K562 (cell line): ENCODE data around the gene IL3RA. TPM values are rescaled to one million over a fixed set of nuclear protein-coding genes. Genes with fewer than 3 reads are reported as not detected.

ENCODE experiments used
- ATAC-seq: fragments of 200-7000 bp; cut with Tn5 transposase; 3 replicates; pipeline ENCODE4 v1.9.1; 2020; ENCODE audit warnings: moderate library complexity
- BruUV-seq: library from RNA; stranded (reverse); fragments of 400-500 nt; replicated peaks from 2 replicates; lab custom pipeline; 2021; lab: Mats Ljungman, UMichigan
- CTCF ChIA-PET: fragments of 300-600 bp; formaldehyde crosslinking; extraction: SDS; loops from one replicate; lab custom pipeline; 2021; ENCODE audit warnings: low intra/inter-chr PET ratio; lab: Yijun Ruan, JAX
- POLR2A ChIA-PET: fragments of 300-600, 350-650 bp; sonication (Branson Sonifier 250); formaldehyde crosslinking; extraction: SDS; loops from one replicate; lab custom pipeline; 2021; ENCODE audit warnings: antibody characterized with exemption, inconsistent platforms; lab: Yijun Ruan, JAX
- DNase-seq, 4 experiments: peaks; one replicate each; pipeline versions ENCODE4 v3.0.0 to v3.0.0-alpha.2; 2011 to 2018; ENCODE audit warnings: low spot score in 3 of 4, mixed read lengths in 3 of 4; ENCODE audit errors: extremely low read depth in 1 of 4
- FAIRE-seq: peaks from 2 replicates; lab custom pipeline; 2011; peaks lifted over from hg19 to GRCh38; lab: Jason Lieb, UNC
- H2AFZ ChIP-seq: 2 replicates; pipeline ENCODE4 v1.6.0; 2011; ENCODE audit warnings: low read depth, low read length, control low read depth, inconsistent platforms
- H3K27ac ChIP-seq: fragments of 200-600 bp; 3 replicates; pipeline ENCODE4 v1.8.0; 2011; ENCODE audit warnings: low read depth, mild to moderate bottlenecking, control low read depth, inconsistent platforms, low read length, moderate library complexity, mixed read lengths; ENCODE audit errors: extremely low read depth
- H3K27me3 ChIP-seq, 2 experiments: fragments of 300-600 bp in 1 of 2; 2 replicates in 1 of 2; 3 replicates in 1 of 2; pipeline versions ENCODE4 v1.6.0 to v1.8.0; 2011; ENCODE audit warnings: inconsistent platforms in 2 of 2, low read length in 2 of 2, mild to moderate bottlenecking in 1 of 2, mixed read lengths in 1 of 2, moderate library complexity in 1 of 2; ENCODE audit not compliant: control insufficient read depth in 2 of 2, insufficient read depth in 2 of 2
- H3K36me3 ChIP-seq: fragments of 300-600 bp; 3 replicates; pipeline ENCODE4 v1.8.0; 2011; ENCODE audit warnings: mild to moderate bottlenecking, low read length, inconsistent platforms; ENCODE audit not compliant: control insufficient read depth, insufficient read depth
- H3K4me1 ChIP-seq, 2 experiments: fragments of 200-600 bp in 1 of 2; replicated peaks in 1 of 2; 2 replicates in 1 of 2; 3 replicates in 1 of 2; pipeline versions ENCODE4 v1.5.1 to v1.8.0; 2011; ENCODE audit warnings: inconsistent platforms in 2 of 2, low read length in 2 of 2, mild to moderate bottlenecking in 1 of 2, mixed read lengths in 1 of 2, moderate library complexity in 1 of 2; ENCODE audit not compliant: control insufficient read depth in 2 of 2, insufficient read depth in 2 of 2
- H3K4me2 ChIP-seq: 2 replicates; pipeline ENCODE4 v1.6.1; 2011; ENCODE audit warnings: low read length, control low read depth, inconsistent platforms, mixed read lengths; ENCODE audit not compliant: insufficient read depth
- H3K4me3 ChIP-seq: fragments of 200-600 bp; sonication (generic), shearing (Covaris generic); 2 replicates; pipeline ENCODE4 v1.5.1; 2016; ENCODE audit warnings: control low read depth, inconsistent platforms
- H3K79me2 ChIP-seq: fragments of 200-600 bp; 3 replicates; pipeline ENCODE4 v1.8.0; 2011; ENCODE audit warnings: low read length, inconsistent platforms; ENCODE audit not compliant: control insufficient read depth, insufficient read depth
- H3K9ac ChIP-seq, 2 experiments: 2 replicates each; pipeline versions ENCODE4 v1.6.0 to v1.6.1; 2011; ENCODE audit warnings: low read depth in 2 of 2, low read length in 2 of 2, control low read depth in 1 of 2, inconsistent platforms in 1 of 2, mild to moderate bottlenecking in 1 of 2, mixed read lengths in 1 of 2; ENCODE audit not compliant: insufficient read depth in 1 of 2
- H3K9me1 ChIP-seq: one replicate; pipeline ENCODE4 v1.6.0; 2011; ENCODE audit warnings: inconsistent platforms, mild to moderate bottlenecking, low read length, moderate library complexity; ENCODE audit not compliant: control insufficient read depth, insufficient read depth
- H3K9me3 ChIP-seq: replicated peaks from 2 replicates; pipeline ENCODE4 v1.5.1; 2011; ENCODE audit warnings: low read depth, low read length, inconsistent platforms; ENCODE audit not compliant: control insufficient read depth, insufficient read depth
- H4K20me1 ChIP-seq: replicated peaks from 2 replicates; pipeline ENCODE4 v1.6.1; 2011; ENCODE audit warnings: low read length, inconsistent platforms, mixed read lengths; ENCODE audit not compliant: control insufficient read depth, insufficient read depth
- CTCFL ChIP-seq: IDR thresholded peaks from 2 replicates; pipeline ENCODE4 v1.6.1; 2011; ENCODE audit warnings: borderline replicate concordance, low read depth, mild to moderate bottlenecking, moderate library complexity, low read length; ENCODE audit not compliant: insufficient read depth, poor library complexity, severe bottlenecking
- ELK3 ChIP-seq: fragments of 450-650 bp; formaldehyde crosslinking; IDR thresholded peaks from 2 replicates; pipeline ENCODE4 v1.4.0; 2020; ENCODE audit warnings: mild to moderate bottlenecking
- FOSL1 ChIP-seq: fragments of 200-800 bp; sonication (Bioruptor generic); conservative IDR thresholded peaks from 2 replicates; pipeline ENCODE4 v1.6.1; 2016; ENCODE audit warnings: missing genetic modification characterization, missing compliant biosample characterization
- FOXJ2 ChIP-seq: fragments of 200-800 bp; sonication (Bioruptor generic); IDR thresholded peaks from 2 replicates; pipeline ENCODE4 v1.6.1; 2016; ENCODE audit warnings: missing genetic modification characterization, missing compliant biosample characterization
- GABPB1 ChIP-seq: sonication (generic); formaldehyde crosslinking; IDR thresholded peaks from 2 replicates; pipeline ENCODE4 v1.8.0; 2022; ENCODE audit warnings: mild to moderate bottlenecking, missing genetic modification reagents
- KLF6 ChIP-seq: fragments of 250-450 bp; sonication (Bioruptor Pico); IDR thresholded peaks from 2 replicates; pipeline ENCODE4 v1.4.0; 2020; ENCODE audit warnings: mild to moderate bottlenecking, moderate library complexity, borderline replicate concordance
- POLR2AphosphoS5 ChIP-seq: IDR thresholded peaks from 2 replicates; pipeline ENCODE4 v1.6.1; 2011; ENCODE audit warnings: mild to moderate bottlenecking, low read depth, low read length, moderate library complexity; ENCODE audit not compliant: control insufficient read depth, insufficient read depth
- RBBP5 ChIP-seq: fragments of 200-600 bp; sonication (generic); IDR thresholded peaks from 2 replicates; pipeline ENCODE4 v1.6.1; 2012; ENCODE audit warnings: borderline replicate concordance, mild to moderate bottlenecking, low read length, control low read depth, inconsistent platforms; ENCODE audit not compliant: insufficient read depth, poor library complexity, severe bottlenecking
- SIN3B ChIP-seq: fragments of 450-650 bp; IDR thresholded peaks from 2 replicates; pipeline ENCODE4 v1.6.1; 2017; ENCODE audit warnings: low read depth, mild to moderate bottlenecking, moderate library complexity
- WGBS: fragments of 100-300 bp; shearing (Covaris generic); methylation state at CpG from one replicate; pipeline ENCODE4 v1.1.6; 2016; ENCODE audit warnings: low coverage, mixed read lengths; ENCODE audit not compliant: insufficient coverage; ENCODE audit errors: missing lambda C conversion rate; 5-methylcytosine and 5-hydroxymethylcytosine counted together
- in situ Hi-C: fragments of 300-500 bp; cut with MboI; formaldehyde crosslinking; loops from 4 replicates; pipeline ENCODE4 v1.15.0; 2018; ENCODE audit warnings: inconsistent platforms, mixed read lengths
- intact Hi-C: fragments of 100-400 bp; cut with micrococcal nuclease; formaldehyde crosslinking; loops from 2 replicates; pipeline ENCODE4 v1.14.2; 2022
- polyA plus RNA-seq, 8 experiments: library from polyadenylated mRNA; depleted of rRNA in 4 of 8; stranded (reverse) in 5 of 8; unstranded in 3 of 8; fragments of >200 nt; fragmentation: Nextera tagmentation in 2 of 8; fragmentation: Illumina TruSeq in 1 of 8; extraction: Ambion mirVana in 2 of 8; extraction: Trizol in 1 of 8; gene quantifications; 2 replicates each; pipeline versions ENCODE4 v1.2.1 to v1.2.3, GENCODE V29; 2011 to 2014; ENCODE audit warnings: inconsistent platforms in 1 of 8, missing spikeins in 1 of 8
- total RNA-seq, 7 experiments: library from RNA; depleted of rRNA in 6 of 7; stranded (reverse); fragments of >200 nt in 6 of 7; fragmentation: Illumina TruSeq in 2 of 7; extraction: Trizol in 2 of 7; gene quantifications; 2 replicates each; pipeline versions ENCODE4 v1.2.1 to v1.2.3, GENCODE V29; 2011 to 2021; ENCODE audit warnings: low replicate concordance in 1 of 7
- TF ChIP-seq, protein P1 (sequence below): fragments of 250-450 bp; sonication (Bioruptor Pico); IDR thresholded peaks from 2 replicates; pipeline ENCODE4 v1.5.0; 2021; ENCODE audit warnings: mild to moderate bottlenecking, borderline replicate concordance
- TF ChIP-seq, protein P2 (sequence below): sonication (generic); formaldehyde crosslinking; IDR thresholded peaks from 2 replicates; pipeline ENCODE4 v1.4.0; 2020; ENCODE audit warnings: mild to moderate bottlenecking, missing genetic modification reagents

IL3RA gene
- total and polyA plus RNA-seq, 9 of the 15 experiments (the other 6 are each of a cell fraction or from before 2014, with no cell fraction given) = not detected

- POLR2A ChIA-PET = no interaction called here
- WGBS = 90% methylated on average over 7 of the region's 32 CpGs
- no peaks in the 10 kb centered on the region for H3K9me3 ChIP-seq
- no peak for TF ChIP-seq GABPB1 (CRISPR knock-in tag)
- TF ChIP-seq CTCFL = no peak
- no peak for TF ChIP-seq FOXJ2 (tag)
- no peak for TF ChIP-seq ELK3 (CRISPR knock-in tag)
- TF ChIP-seq POLR2AphosphoS5 = no peak
- TF ChIP-seq FOSL1 (tag) = no peak
- TF ChIP-seq, protein P1, sequence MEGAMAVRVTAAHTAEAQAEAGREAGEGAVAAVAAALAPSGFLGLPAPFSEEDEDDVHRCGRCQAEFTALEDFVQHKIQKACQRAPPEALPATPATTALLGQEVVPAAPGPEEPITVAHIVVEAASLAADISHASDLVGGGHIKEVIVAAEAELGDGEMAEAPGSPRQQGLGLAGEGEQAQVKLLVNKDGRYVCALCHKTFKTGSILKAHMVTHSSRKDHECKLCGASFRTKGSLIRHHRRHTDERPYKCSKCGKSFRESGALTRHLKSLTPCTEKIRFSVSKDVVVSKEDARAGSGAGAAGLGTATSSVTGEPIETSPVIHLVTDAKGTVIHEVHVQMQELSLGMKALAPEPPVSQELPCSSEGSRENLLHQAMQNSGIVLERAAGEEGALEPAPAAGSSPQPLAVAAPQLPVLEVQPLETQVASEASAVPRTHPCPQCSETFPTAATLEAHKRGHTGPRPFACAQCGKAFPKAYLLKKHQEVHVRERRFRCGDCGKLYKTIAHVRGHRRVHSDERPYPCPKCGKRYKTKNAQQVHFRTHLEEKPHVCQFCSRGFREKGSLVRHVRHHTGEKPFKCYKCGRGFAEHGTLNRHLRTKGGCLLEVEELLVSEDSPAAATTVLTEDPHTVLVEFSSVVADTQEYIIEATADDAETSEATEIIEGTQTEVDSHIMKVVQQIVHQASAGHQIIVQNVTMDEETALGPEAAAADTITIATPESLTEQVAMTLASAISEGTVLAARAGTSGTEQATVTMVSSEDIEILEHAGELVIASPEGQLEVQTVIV (CRISPR knock-in tag) = no peak
- no peak for TF ChIP-seq SIN3B
- TF ChIP-seq RBBP5 = no peak
- TF ChIP-seq, protein P2, sequence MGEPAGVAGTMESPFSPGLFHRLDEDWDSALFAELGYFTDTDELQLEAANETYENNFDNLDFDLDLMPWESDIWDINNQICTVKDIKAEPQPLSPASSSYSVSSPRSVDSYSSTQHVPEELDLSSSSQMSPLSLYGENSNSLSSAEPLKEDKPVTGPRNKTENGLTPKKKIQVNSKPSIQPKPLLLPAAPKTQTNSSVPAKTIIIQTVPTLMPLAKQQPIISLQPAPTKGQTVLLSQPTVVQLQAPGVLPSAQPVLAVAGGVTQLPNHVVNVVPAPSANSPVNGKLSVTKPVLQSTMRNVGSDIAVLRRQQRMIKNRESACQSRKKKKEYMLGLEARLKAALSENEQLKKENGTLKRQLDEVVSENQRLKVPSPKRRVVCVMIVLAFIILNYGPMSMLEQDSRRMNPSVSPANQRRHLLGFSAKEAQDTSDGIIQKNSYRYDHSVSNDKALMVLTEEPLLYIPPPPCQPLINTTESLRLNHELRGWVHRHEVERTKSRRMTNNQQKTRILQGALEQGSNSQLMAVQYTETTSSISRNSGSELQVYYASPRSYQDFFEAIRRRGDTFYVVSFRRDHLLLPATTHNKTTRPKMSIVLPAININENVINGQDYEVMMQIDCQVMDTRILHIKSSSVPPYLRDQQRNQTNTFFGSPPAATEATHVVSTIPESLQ (CRISPR knock-in tag) = no peak
- no peak for TF ChIP-seq KLF6
Measured at GRCh38 chrX:1427756-1428155, 91.2 kb downstream of the IL3RA start.

More at GRCh38 chrX:1427756-1428155, 91.2 kb downstream of the IL3RA start:
- Histone ChIP-seq H3K79me2 (no peaks in the 10 kb centered on the region), H2AFZ (no peak overlapping the region), H3K27me3 (no peaks in the 10 kb centered on the region), H3K9me1 (no peaks in the 10 kb centered on the region), H3K27ac (no peak overlapping the region), H3K9ac (no peak overlapping the region), H3K4me1 (peaks cover 0 to 4% of the 10 kb centered on the region in 2 experiments; a peak in 1 of 5 replicates), H3K4me3 (no peak overlapping the region), H3K36me3 (peaks cover 5% of the 10 kb centered on the region; the same call in 1 of the 3 replicates), H3K4me2 (no peak overlapping the region), H4K20me1 (no peaks in the 10 kb centered on the region)
- DNase-seq (no peak), ATAC-seq (no peak), FAIRE-seq (no peak)
- in situ Hi-C loops = no loop called here
- intact Hi-C loops = no loop called here
- BruUV-seq = no TSS peak
- CTCF ChIA-PET = no interaction called here
